ENCODE data around the gene FOXC1. TPM values are rescaled to one million over a fixed set of nuclear protein-coding genes. Genes with fewer than 3 reads are reported as not detected.
A peak's percentile ranks its signal among the peaks of the same experiment; 100 is the strongest.

FOXC1 gene
- 84.2 to 125 TPM (median 84.4 TPM) in 3 replicates for total RNA-seq
- long read RNA-seq, transcript FOXC1-201 (1 exons, 3,926 nt), result minor isoform, 40 of 92 reads
- long read RNA-seq, transcript FOXC1-202 (1 exons, 3,831 nt), result major isoform, 52 of 92 reads
- long read RNA-seq, partial matches to known transcripts, result 0 of 92 reads
- long read RNA-seq, other reads (novel, unspliced or antisense), result 0 of 92 reads

DNA sequence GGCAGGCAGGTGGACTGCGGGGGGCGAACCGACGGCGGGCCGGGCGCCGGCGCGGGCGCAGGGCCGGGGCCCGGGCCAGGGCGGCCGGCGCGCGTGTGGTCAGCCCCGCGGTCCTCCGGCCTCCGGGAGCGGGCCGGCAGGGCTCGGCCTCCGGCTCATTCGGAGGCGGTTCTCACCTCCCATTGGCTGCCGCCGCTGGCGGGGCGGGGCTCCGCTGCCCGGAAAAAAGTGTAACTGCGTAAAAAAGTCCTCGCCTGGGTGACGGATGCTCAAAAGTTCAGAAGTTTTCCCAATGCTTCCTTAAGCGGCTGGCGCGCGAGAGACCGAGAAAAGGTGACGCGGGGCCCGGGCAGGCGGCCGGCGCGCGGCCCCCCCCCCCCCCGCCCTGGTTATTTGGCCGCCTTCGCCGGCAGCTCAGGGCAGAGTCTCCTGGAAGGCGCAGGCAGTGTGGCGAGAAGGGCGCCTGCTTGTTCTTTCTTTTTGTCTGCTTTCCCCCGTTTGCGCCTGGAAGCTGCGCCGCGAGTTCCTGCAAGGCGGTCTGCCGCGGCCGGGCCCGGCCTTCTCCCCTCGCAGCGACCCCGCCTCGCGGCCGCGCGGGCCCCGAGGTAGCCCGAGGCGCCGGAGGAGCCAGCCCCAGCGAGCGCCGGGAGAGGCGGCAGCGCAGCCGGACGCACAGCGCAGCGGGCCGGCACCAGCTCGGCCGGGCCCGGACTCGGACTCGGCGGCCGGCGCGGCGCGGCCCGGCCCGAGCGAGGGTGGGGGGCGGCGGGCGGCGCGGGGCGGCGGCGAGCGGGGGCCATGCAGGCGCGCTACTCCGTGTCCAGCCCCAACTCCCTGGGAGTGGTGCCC, at the start of gene FOXC1:
FOXC1 (plus strand) TSS at position 268 of the 849 bp plus-strand sequence; CDS start at position 799, 531 bp downstream.
- H3K36me3 Mint-ChIP-seq (ENCODE audit: low read depth), result peaks cover 22% of the 10 kb centered on the region
- peaks cover 1% of the 10 kb centered on the region for H3K27me3 Mint-ChIP-seq (ENCODE audit: low read depth)
- H3K4me1 Mint-ChIP-seq (ENCODE audit: low read depth), result peaks cover 33% of the 10 kb centered on the region
- TF ChIP-seq, protein P1, sequence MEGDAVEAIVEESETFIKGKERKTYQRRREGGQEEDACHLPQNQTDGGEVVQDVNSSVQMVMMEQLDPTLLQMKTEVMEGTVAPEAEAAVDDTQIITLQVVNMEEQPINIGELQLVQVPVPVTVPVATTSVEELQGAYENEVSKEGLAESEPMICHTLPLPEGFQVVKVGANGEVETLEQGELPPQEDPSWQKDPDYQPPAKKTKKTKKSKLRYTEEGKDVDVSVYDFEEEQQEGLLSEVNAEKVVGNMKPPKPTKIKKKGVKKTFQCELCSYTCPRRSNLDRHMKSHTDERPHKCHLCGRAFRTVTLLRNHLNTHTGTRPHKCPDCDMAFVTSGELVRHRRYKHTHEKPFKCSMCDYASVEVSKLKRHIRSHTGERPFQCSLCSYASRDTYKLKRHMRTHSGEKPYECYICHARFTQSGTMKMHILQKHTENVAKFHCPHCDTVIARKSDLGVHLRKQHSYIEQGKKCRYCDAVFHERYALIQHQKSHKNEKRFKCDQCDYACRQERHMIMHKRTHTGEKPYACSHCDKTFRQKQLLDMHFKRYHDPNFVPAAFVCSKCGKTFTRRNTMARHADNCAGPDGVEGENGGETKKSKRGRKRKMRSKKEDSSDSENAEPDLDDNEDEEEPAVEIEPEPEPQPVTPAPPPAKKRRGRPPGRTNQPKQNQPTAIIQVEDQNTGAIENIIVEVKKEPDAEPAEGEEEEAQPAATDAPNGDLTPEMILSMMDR (IDR thresholded peaks at IDR 0.05), result no peak
- H3K4me3 Mint-ChIP-seq (ENCODE audit: unreplicated experiment), result peak within 1 kb of the TSS; percentile 92
- peak within 1 kb of the TSS; percentile 97 for H3K27ac Mint-ChIP-seq (ENCODE audit: unreplicated experiment)
- no peak for DNase-seq (ENCODE audit: low spot score)
- no peaks in the 10 kb centered on the region for H3K9me3 Mint-ChIP-seq (ENCODE audit: low read depth)

DNA sequence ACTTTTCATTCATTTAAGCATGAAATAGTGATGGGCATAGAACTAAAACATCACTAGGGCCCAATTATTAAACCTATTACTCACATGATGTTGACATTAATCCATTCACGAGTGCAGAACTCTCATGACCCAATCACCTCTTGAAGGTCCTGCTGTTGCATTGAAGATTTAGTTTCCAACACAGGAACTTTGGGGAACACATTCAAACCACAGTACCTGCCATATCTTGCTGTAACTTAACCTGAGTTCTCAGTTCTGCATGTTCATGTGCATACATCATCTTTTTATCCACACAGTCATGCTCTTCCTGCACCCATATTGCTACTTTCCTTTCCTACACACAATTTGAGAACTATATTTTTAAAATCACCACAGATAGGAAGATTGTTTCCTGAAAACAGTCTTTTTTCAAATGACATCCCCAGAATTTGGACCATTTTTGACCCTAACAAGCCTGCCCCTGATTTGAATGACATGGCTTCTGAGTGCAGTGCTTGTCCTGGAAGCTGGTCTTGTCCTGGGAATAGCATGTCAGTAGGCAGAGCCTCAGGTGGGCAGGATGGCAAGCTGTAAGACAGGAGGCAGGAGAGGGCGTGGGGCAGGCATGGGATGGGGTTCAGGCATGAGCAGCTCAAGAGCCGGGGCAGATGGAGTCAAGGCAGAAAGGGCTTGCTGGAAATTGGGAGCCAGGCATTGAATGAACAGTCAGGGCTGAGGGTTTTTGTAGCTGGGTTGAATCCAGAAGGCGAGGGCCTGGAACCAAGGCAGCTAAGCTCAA, 49.2 kb upstream of the FOXC1 start:
- Mint-ChIP-seq H3K4me1 (ENCODE audit: low read depth) (no peaks in the 10 kb centered on the region), H3K27me3 (ENCODE audit: low read depth) (no peaks in the 10 kb centered on the region), H3K36me3 (ENCODE audit: low read depth) (peaks cover 1% of the 10 kb centered on the region), H3K9me3 (ENCODE audit: low read depth) (peaks cover 3% of the 10 kb centered on the region), H3K27ac (ENCODE audit: unreplicated experiment) (no peak overlapping the region), H3K4me3 (ENCODE audit: unreplicated experiment) (no peak overlapping the region)
- TF ChIP-seq, protein P1 (IDR thresholded peaks at IDR 0.05), result no peak
- no peak for DNase-seq (ENCODE audit: low spot score)

DNA sequence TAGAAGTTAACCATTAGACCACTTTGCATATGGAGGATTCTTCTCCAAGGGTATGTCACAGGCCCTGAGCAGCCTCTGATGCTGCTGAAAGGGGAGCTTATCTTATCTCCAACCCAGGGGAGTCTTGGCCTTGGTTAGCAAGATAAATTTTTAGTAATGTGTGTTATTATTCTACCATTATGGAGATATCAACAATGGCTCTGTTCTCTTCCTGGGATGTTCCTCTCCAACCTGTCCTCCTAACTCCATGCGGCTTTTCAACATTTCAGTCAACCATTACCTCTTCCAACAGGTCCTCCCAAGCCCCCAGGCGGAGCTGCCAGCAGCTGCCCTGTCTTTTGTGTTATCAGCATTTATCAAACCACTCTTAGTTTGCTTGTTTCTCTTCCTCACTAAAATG, 48.4 kb upstream of the FOXC1 start:
- H3K27me3 Mint-ChIP-seq (ENCODE audit: low read depth), result no peaks in the 10 kb centered on the region
- no peaks in the 10 kb centered on the region for H3K4me1 Mint-ChIP-seq (ENCODE audit: low read depth)
- TF ChIP-seq, protein P1 (IDR thresholded peaks at IDR 0.05), result no peak
- peaks cover 1% of the 10 kb centered on the region for H3K36me3 Mint-ChIP-seq (ENCODE audit: low read depth)
- H3K4me3 Mint-ChIP-seq (ENCODE audit: unreplicated experiment), result no peak overlapping the region
- DNase-seq (ENCODE audit: low spot score), result no peak
- H3K9me3 Mint-ChIP-seq (ENCODE audit: low read depth), result peaks cover 3% of the 10 kb centered on the region
- H3K27ac Mint-ChIP-seq (ENCODE audit: unreplicated experiment), result no peak overlapping the region

DNA sequence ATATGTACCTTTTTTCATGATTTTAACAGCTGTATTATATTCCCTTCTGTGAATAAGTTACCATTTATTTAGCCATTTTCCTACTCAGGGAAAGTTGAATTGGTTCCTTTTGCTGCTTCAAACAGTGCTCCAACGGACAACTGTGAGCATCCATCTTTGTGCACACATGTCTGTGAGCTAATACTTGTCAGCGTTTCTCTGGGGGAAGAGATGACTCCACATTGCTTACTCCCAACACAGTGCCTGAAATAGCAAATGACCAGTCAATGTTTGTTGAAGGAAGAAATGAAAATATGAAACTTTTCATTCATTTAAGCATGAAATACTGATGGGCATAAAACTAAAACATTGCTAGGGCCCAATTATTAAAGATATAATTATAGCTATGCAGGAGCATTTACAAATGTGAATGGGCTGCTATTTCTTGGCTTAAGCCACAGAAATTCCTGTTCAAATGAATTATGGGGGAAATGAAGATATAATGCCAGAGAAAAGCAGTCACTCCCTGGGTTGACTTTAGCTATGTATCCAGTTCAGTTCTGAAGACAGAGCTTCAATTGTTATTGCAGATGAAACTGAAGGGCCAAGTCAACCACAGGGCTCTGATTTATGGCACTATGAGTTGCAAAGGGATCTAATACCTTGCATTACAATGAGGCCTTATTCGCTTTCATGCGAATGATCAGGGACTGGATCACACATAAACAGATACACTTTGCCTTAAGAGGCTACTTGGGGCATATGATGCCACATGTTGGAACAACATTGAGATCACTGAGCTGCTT, 47.4 kb upstream of the FOXC1 start:
- H3K27me3 Mint-ChIP-seq (ENCODE audit: low read depth), result no peaks in the 10 kb centered on the region
- peaks cover 1% of the 10 kb centered on the region for H3K36me3 Mint-ChIP-seq (ENCODE audit: low read depth)
- TF ChIP-seq, protein P1 (IDR thresholded peaks at IDR 0.05), result no peak
- H3K27ac Mint-ChIP-seq (ENCODE audit: unreplicated experiment), result no peak overlapping the region
- H3K4me1 Mint-ChIP-seq (ENCODE audit: low read depth), result no peaks in the 10 kb centered on the region
- H3K9me3 Mint-ChIP-seq (ENCODE audit: low read depth), result peaks cover 3% of the 10 kb centered on the region
- no peak for DNase-seq (ENCODE audit: low spot score)
- H3K4me3 Mint-ChIP-seq (ENCODE audit: unreplicated experiment), result no peak overlapping the region
